NOMO-1 treated with dmso at 0.1 percent for 144 hours (cell line): ENCODE measurements around the gene CISD1.

Experiments used
- DNase-seq: peaks from one replicate; lab custom pipeline; 2025; ENCODE audit not compliant: unreplicated experiment; lab: John Stamatoyannopoulos, UW

The CISD1 gene

GRCh38 chr10:58305821-58306220 lies 36.9 kb downstream of the CISD1 start:
- DNase-seq = no peak

- no peak for DNase-seq
Measured at GRCh38 chr10:58307676-58308075, 38.7 kb downstream of the CISD1 start.

GRCh38 chr10:58311026-58311425 lies 42.1 kb downstream of the CISD1 start:
- DNase-seq = no peak

GRCh38 chr10:58316874-58317273 lies 47.9 kb downstream of the CISD1 start:
- DNase-seq = no peak

GRCh38 chr10:58318346-58318745 lies 49.4 kb downstream of the CISD1 start:
- no peak for DNase-seq

- DNase-seq = no peak
Measured at GRCh38 chr10:58319599-58319998, 50.6 kb downstream of the CISD1 start.

GRCh38 chr10:58320351-58321049 lies 51.5 kb downstream of the CISD1 start:
- no peak for DNase-seq

GRCh38 chr10:58322072-58322834 lies 53.3 kb downstream of the CISD1 start:
- DNase-seq = peak; percentile 89

- no peak for DNase-seq
Measured at GRCh38 chr10:58322835-58323209, 53.9 kb downstream of the CISD1 start.

- no peak for DNase-seq
Measured at GRCh38 chr10:58326967-58327381, 58.0 kb downstream of the CISD1 start.

GRCh38 chr10:58328233-58328632 lies 59.3 kb downstream of the CISD1 start:
- DNase-seq = no peak

GRCh38 chr10:58330431-58330830 lies 61.5 kb downstream of the CISD1 start:
- no peak for DNase-seq

- DNase-seq = no peak
Measured at GRCh38 chr10:58331646-58332045, 62.7 kb downstream of the CISD1 start.

GRCh38 chr10:58334817-58335305 lies 65.9 kb downstream of the CISD1 start, which contains the start of gene UBE2D1:
TSS of gene UBE2D1 (plus strand) at chr10:58335006. CDS start at chr10:58335202, 196 bp downstream.
- DNase-seq = peak; percentile 61

- DNase-seq = no peak
Measured at GRCh38 chr10:58335306-58336005, 66.5 kb downstream of the CISD1 start.

- no peak for DNase-seq
Measured at GRCh38 chr10:58336242-58336641, 67.3 kb downstream of the CISD1 start.
